VCaP (cell line): ENCODE results near the gene OTOS.

Source experiments
- H3K27ac ChIP-seq: fragments of 450-650 bp; 2 replicates; pipeline ENCODE4 v1.5.1; 2017
- CTCF ChIP-seq: fragments of 450-650 bp; conservative IDR thresholded peaks from 2 replicates; pipeline ENCODE4 v1.5.1; 2017; ENCODE audit warnings: mild to moderate bottlenecking, moderate library complexity

Gene OTOS

GRCh38 chr2:240121190-240121589, 19.3 kb downstream of the OTOS start:
- no peak overlapping the region for H3K27ac ChIP-seq
- TF ChIP-seq CTCF: no peak

GRCh38 chr2:240114233-240114632, 26.2 kb downstream of the OTOS start:
- no peak for TF ChIP-seq CTCF
- H3K27ac ChIP-seq: no peak overlapping the region

- no peak for TF ChIP-seq CTCF
- H3K27ac ChIP-seq: no peak overlapping the region
Measured at GRCh38 chr2:240112914-240113690, 27.4 kb downstream of the OTOS start.

GRCh38 chr2:240111253-240111652, 29.2 kb downstream of the OTOS start:
- no peak overlapping the region for H3K27ac ChIP-seq
- TF ChIP-seq CTCF: no peak

- no peak for TF ChIP-seq CTCF
- no peak overlapping the region for H3K27ac ChIP-seq
Measured at GRCh38 chr2:240109386-240109785, 31.1 kb downstream of the OTOS start.

GRCh38 chr2:240107477-240107796, 33.0 kb downstream of the OTOS start:
- H3K27ac ChIP-seq: no peak overlapping the region
- TF ChIP-seq CTCF: no peak

GRCh38 chr2:240106765-240107476, 33.5 kb downstream of the OTOS start:
- TF ChIP-seq CTCF: no peak
- H3K27ac ChIP-seq: no peak overlapping the region
